ENCODE data around the gene HAP1. TPM values are rescaled to one million over a fixed set of nuclear protein-coding genes. Genes with fewer than 3 reads are reported as not detected.

Gene HAP1
- total and polyA plus RNA-seq, 7 donors: under 0.01 to 4.3 (median 0.71) TPM

- TF ChIP-seq CTCF (IDR thresholded peaks at IDR 0.05) (no peak), POLR2A (IDR thresholded peaks at IDR 0.05) (no peak), EP300 (IDR thresholded peaks at IDR 0.05) (no peak), POLR2AphosphoS5 (IDR thresholded peaks at IDR 0.05) (no peak)
- Histone ChIP-seq H3K9me3 (no peaks in the 10 kb centered on the region), H3K27me3 (peaks cover 22 to 60% (median 51%) of the 10 kb centered on the region in 3 donors), H3K27ac (no peak overlapping the region), H3K4me1 (peaks cover 0 to 23% (median 18%) of the 10 kb centered on the region in 4 donors), H3K4me3 (peak overlapping the region; percentile 26 to 50 (median 40)), H3K36me3 (no peaks in the 10 kb centered on the region)
- DNase-seq: no peak
- intact Hi-C loops (cut with DNase I): loop anchor here (10.0 kb wide), 1 partner anchor 230 kb away; the partner anchor contains the start of gene CNP
- 3 to 6% methylated on average over 23 of the region's 23 CpGs for WGBS, 2 donors
Observed at GRCh38 chr17:41734949-41735313, 488 bp upstream of the HAP1 start.

GRCh38 chr17:41733348-41734138 is 900 bp downstream of the HAP1 start:
- no peak for DNase-seq
- Histone ChIP-seq H3K27ac (no peak overlapping the region), H3K9me3 (no peaks in the 10 kb centered on the region), H3K36me3 (no peaks in the 10 kb centered on the region), H3K4me3 (peak overlapping the region; percentile 26 to 50 (median 40)), H3K27me3 (peaks cover 22 to 60% (median 51%) of the 10 kb centered on the region in 3 donors), H3K4me1 (peaks cover 0 to 23% (median 18%) of the 10 kb centered on the region in 4 donors)
- no peak for TF ChIP-seq POLR2AphosphoS5 (IDR thresholded peaks at IDR 0.05)
- TF ChIP-seq CTCF (IDR thresholded peaks at IDR 0.05): no peak
- no peak for TF ChIP-seq EP300 (IDR thresholded peaks at IDR 0.05)
- no peak for TF ChIP-seq POLR2A (IDR thresholded peaks at IDR 0.05)
- intact Hi-C loops (cut with DNase I): loop anchor here (10.0 kb wide), 1 partner anchor 231 kb away; the partner anchor contains the start of gene CNP
- 10 to 12% methylated on average over 40 of the region's 40 CpGs for WGBS, 2 donors

GRCh38 chr17:41731836-41732235 is 2.6 kb downstream of the HAP1 start:
- DNase-seq: no peak
- Histone ChIP-seq H3K27me3 (peaks cover 22 to 49% (median 42%) of the 10 kb centered on the region in 3 donors), H3K4me1 (peaks cover 0 to 19% (median 18%) of the 10 kb centered on the region in 4 donors), H3K27ac (no peak overlapping the region), H3K4me3 (no peak overlapping the region), H3K9me3 (no peaks in the 10 kb centered on the region), H3K36me3 (no peaks in the 10 kb centered on the region)
- TF ChIP-seq CTCF (IDR thresholded peaks at IDR 0.05): no peak
- no peak for TF ChIP-seq POLR2AphosphoS5 (IDR thresholded peaks at IDR 0.05)
- no peak for TF ChIP-seq POLR2A (IDR thresholded peaks at IDR 0.05)
- TF ChIP-seq EP300 (IDR thresholded peaks at IDR 0.05): no peak
- WGBS, 2 donors: 44 to 69% methylated on average over 2 to 3 of the region's 3 CpGs
- intact Hi-C loops (cut with DNase I): loop anchor here (10.0 kb wide), 1 partner anchor 233 kb away; the partner anchor contains the start of gene CNP

GRCh38 chr17:41730479-41730878 is 4.0 kb downstream of the HAP1 start:
- DNase-seq: no peak
- H3K36me3 ChIP-seq: no peaks in the 10 kb centered on the region
- 32 to 51% methylated on average over 4 of the region's 4 CpGs for WGBS, 2 donors

More at GRCh38 chr17:41730479-41730878, 4.0 kb downstream of the HAP1 start:
- H3K4me3 ChIP-seq: no peak overlapping the region
- no peaks in the 10 kb centered on the region for H3K9me3 ChIP-seq
- H3K4me1 ChIP-seq: peaks cover 0 to 19% (median 18%) of the 10 kb centered on the region in 4 donors
- TF ChIP-seq EP300 (IDR thresholded peaks at IDR 0.05) (no peak), POLR2AphosphoS5 (IDR thresholded peaks at IDR 0.05) (no peak), POLR2A (IDR thresholded peaks at IDR 0.05) (no peak), CTCF (IDR thresholded peaks at IDR 0.05) (no peak)
- no peak overlapping the region for H3K27ac ChIP-seq
- intact Hi-C loops (cut with DNase I): loop anchor here (10.0 kb wide), 1 partner anchor 234 kb away; the partner anchor contains the start of gene CNP
- peaks cover 16 to 35% (median 31%) of the 10 kb centered on the region in 3 donors for H3K27me3 ChIP-seq

All from sigmoid colon (tissue), 7 donors.